Breast epithelium (tissue), 3 donors: ENCODE results near the gene RTCA.

Experiments used
- POLR2A ChIP-seq: fragments of 450-650 bp; IDR thresholded peaks from one replicate; pipeline ENCODE4 v1.6.1; 2016; ENCODE audit warnings: antibody characterized with exemption, mild to moderate bottlenecking, moderate library complexity
- POLR2AphosphoS5 ChIP-seq, 3 donors: sonication (generic); formaldehyde crosslinking; IDR thresholded peaks; one replicate each; pipeline ENCODE4 v1.6.1; 2017; ENCODE audit warnings: antibody characterized with exemption in 3 of 3
- TF ChIP-seq, protein P1 (sequence below), 3 donors: fragments of 450-650 bp; IDR thresholded peaks; one replicate each; pipeline ENCODE4 v1.5.1; 2016 to 2017; ENCODE audit warnings: antibody characterized with exemption in 3 of 3, mild to moderate bottlenecking in 3 of 3, moderate library complexity in 3 of 3

DNA sequence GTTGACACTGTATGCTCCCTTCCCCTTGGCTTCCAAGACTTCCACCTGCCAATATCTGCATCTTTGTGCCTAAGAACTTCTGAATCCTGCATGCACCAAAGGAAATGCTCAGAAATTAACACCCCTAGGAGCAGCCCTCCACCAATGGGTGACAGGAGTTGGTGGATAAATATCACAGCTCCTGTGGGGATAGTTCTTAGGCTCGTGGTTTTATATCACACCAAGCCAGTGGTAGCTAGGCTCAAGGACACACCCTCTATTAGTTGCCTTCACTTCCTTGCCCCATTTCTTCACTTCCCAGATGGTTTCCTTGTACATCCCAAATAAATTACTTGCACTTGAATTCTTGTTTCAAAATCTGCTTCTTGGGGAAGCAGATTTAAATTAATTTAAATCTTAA is 69.4 kb downstream of the RTCA start:
- TF ChIP-seq POLR2A: no peak
- TF ChIP-seq, protein P1, sequence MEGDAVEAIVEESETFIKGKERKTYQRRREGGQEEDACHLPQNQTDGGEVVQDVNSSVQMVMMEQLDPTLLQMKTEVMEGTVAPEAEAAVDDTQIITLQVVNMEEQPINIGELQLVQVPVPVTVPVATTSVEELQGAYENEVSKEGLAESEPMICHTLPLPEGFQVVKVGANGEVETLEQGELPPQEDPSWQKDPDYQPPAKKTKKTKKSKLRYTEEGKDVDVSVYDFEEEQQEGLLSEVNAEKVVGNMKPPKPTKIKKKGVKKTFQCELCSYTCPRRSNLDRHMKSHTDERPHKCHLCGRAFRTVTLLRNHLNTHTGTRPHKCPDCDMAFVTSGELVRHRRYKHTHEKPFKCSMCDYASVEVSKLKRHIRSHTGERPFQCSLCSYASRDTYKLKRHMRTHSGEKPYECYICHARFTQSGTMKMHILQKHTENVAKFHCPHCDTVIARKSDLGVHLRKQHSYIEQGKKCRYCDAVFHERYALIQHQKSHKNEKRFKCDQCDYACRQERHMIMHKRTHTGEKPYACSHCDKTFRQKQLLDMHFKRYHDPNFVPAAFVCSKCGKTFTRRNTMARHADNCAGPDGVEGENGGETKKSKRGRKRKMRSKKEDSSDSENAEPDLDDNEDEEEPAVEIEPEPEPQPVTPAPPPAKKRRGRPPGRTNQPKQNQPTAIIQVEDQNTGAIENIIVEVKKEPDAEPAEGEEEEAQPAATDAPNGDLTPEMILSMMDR (IDR thresholded peaks at IDR 0.05): no peak
- no peak for TF ChIP-seq POLR2AphosphoS5 (IDR thresholded peaks at IDR 0.05)
